Endothelial cell of umbilical vein (primary cell): ENCODE measurements around the gene YARS1. TPM values are rescaled to one million over a fixed set of nuclear protein-coding genes. Genes with fewer than 3 reads are reported as not detected.

Experiments used
- BruUV-seq: library from RNA; stranded (reverse); fragments of 400-500 nt; replicated peaks from 2 replicates; lab custom pipeline; 2021; lab: Mats Ljungman, UMichigan
- CTCF ChIA-PET: fragments of 300-600, 350-600 bp; sonication (Branson Sonifier 250); formaldehyde crosslinking; loops from one replicate; lab custom pipeline; 2021; ENCODE audit warnings: antibody characterized with exemption, inconsistent platforms; lab: Charles Lee
- POLR2A ChIA-PET: fragments of 300-600, 350-600 bp; sonication (Branson Sonifier 250); formaldehyde crosslinking; loops from one replicate; lab custom pipeline; 2021; ENCODE audit warnings: antibody characterized with exemption, inconsistent platforms; lab: Charles Lee
- DNase-seq: peaks from one replicate; pipeline ENCODE4 v3.0.0-alpha.2; 2011; ENCODE audit warnings: low read depth, low spot score
- FAIRE-seq: peaks from 2 replicates; lab custom pipeline; 2011; peaks lifted over from hg19 to GRCh38; lab: Jason Lieb, UNC
- H2AFZ ChIP-seq: 2 replicates; pipeline ENCODE4 v1.6.0; 2012; ENCODE audit warnings: low read depth, low read length, control low read depth, inconsistent platforms
- H3K27ac ChIP-seq: 2 replicates; pipeline ENCODE4 v1.5.1; 2011; ENCODE audit warnings: low read depth, mild to moderate bottlenecking, control low read depth, low read length, moderate library complexity; ENCODE audit not compliant: insufficient read depth
- H3K27me3 ChIP-seq, 2 experiments: 2 replicates each; pipeline versions ENCODE4 v1.6.0 to v1.6.1; 2011; ENCODE audit warnings: low read length in 2 of 2, mixed read lengths in 1 of 2; ENCODE audit not compliant: control insufficient read depth in 2 of 2, insufficient read depth in 2 of 2
- H3K36me3 ChIP-seq, 2 experiments: 2 replicates in 1 of 2; 3 replicates in 1 of 2; pipeline ENCODE4 v1.5.1; 2011; ENCODE audit warnings: low read length in 2 of 2, mild to moderate bottlenecking in 1 of 2, moderate library complexity in 1 of 2; ENCODE audit not compliant: control insufficient read depth in 2 of 2, insufficient read depth in 2 of 2; ENCODE audit errors: extremely low read depth in 1 of 2
- H3K4me1 ChIP-seq: 3 replicates; pipeline ENCODE4 v1.5.1; 2011; ENCODE audit warnings: mild to moderate bottlenecking, low read length; ENCODE audit not compliant: control insufficient read depth, insufficient read depth; ENCODE audit errors: extremely low read depth
- H3K4me2 ChIP-seq: 2 replicates; pipeline ENCODE4 v1.6.1; 2011; ENCODE audit warnings: low read length, control low read depth, mixed read lengths; ENCODE audit not compliant: insufficient read depth
- H3K4me3 ChIP-seq, 3 experiments: fragments of 200-600 bp in 1 of 3; sonication (generic), shearing (Covaris generic) in 1 of 3; replicated peaks in 1 of 3; 2 replicates each; pipeline ENCODE4 v1.5.1; 2011 to 2016; ENCODE audit warnings: control low read depth in 3 of 3, low read length in 3 of 3, mild to moderate bottlenecking in 2 of 3, inconsistent platforms in 1 of 3, low read depth in 1 of 3, moderate library complexity in 1 of 3; ENCODE audit not compliant: insufficient read depth in 1 of 3
- H3K79me2 ChIP-seq: 2 replicates; pipeline ENCODE4 v1.6.0; 2012; ENCODE audit warnings: low read length, inconsistent platforms; ENCODE audit not compliant: control insufficient read depth, insufficient read depth
- H3K9ac ChIP-seq: replicated peaks from 2 replicates; pipeline ENCODE3; 2011; ENCODE audit warnings: low read length, control low read depth; ENCODE audit not compliant: insufficient read depth; ENCODE audit errors: extremely low read depth
- H3K9me1 ChIP-seq: replicated peaks from 3 replicates; pipeline ENCODE4 v1.6.0; 2011; ENCODE audit warnings: mild to moderate bottlenecking, low read length; ENCODE audit not compliant: control insufficient read depth, insufficient read depth; ENCODE audit errors: extremely low read depth
- H3K9me3 ChIP-seq: replicated peaks from 2 replicates; pipeline ENCODE4 v1.5.1; 2012; ENCODE audit warnings: low read length, inconsistent platforms; ENCODE audit not compliant: control insufficient read depth, insufficient read depth
- H4K20me1 ChIP-seq: replicated peaks from 2 replicates; pipeline ENCODE3; 2011; ENCODE audit warnings: mild to moderate bottlenecking, low read length; ENCODE audit not compliant: control insufficient read depth, insufficient read depth; ENCODE audit errors: extremely low read depth
- CTCF ChIP-seq, 2 donors: IDR thresholded peaks; 1 replicate in 1 of 2; 2 replicates in 1 of 2; pipeline ENCODE4 v1.5.1; 2011; ENCODE audit warnings: low read length in 2 of 2, mild to moderate bottlenecking in 2 of 2, moderate library complexity in 2 of 2, control low read depth in 1 of 2, inconsistent platforms in 1 of 2, low read depth in 1 of 2; ENCODE audit not compliant: insufficient read depth in 1 of 2; ENCODE audit errors: extremely low read depth in 1 of 2
- EZH2 ChIP-seq: IDR thresholded peaks from 2 replicates; pipeline ENCODE4 v1.6.1; 2012; ENCODE audit warnings: borderline replicate concordance, low read depth, mild to moderate bottlenecking, moderate library complexity, low read length, inconsistent platforms; ENCODE audit not compliant: severe bottlenecking
- FOS ChIP-seq: IDR thresholded peaks from 2 replicates; pipeline ENCODE4 v1.6.1; 2011; ENCODE audit warnings: mild to moderate bottlenecking, low read length, moderate library complexity, borderline replicate concordance; ENCODE audit not compliant: insufficient read depth
- GATA2 ChIP-seq: IDR thresholded peaks from 2 replicates; pipeline ENCODE4 v1.7.0; 2011; ENCODE audit warnings: low read depth, mild to moderate bottlenecking, moderate library complexity, mixed read lengths, low read length; ENCODE audit not compliant: insufficient read length, insufficient read depth
- JUN ChIP-seq: IDR thresholded peaks from 2 replicates; pipeline ENCODE4 v1.6.1; 2011; ENCODE audit warnings: borderline replicate concordance, low read depth; ENCODE audit not compliant: insufficient read length, insufficient read depth
- MAX ChIP-seq: IDR thresholded peaks from 2 replicates; pipeline ENCODE4 v1.6.1; 2011; ENCODE audit not compliant: insufficient read depth, insufficient read length
- MYC ChIP-seq: IDR thresholded peaks from one replicate; pipeline ENCODE4 v1.6.1; 2011; ENCODE audit warnings: mild to moderate bottlenecking, low read depth, low read length
- POLR2A ChIP-seq: IDR thresholded peaks from 2 replicates; pipeline ENCODE4 v1.6.1; 2012; ENCODE audit warnings: low read depth, mild to moderate bottlenecking, control low read depth, low read length
- POLR2AphosphoS5 ChIP-seq: IDR thresholded peaks from 2 replicates; pipeline ENCODE4 v1.6.1; 2012; ENCODE audit warnings: low read depth, mild to moderate bottlenecking, control low read depth, low read length, moderate library complexity; ENCODE audit not compliant: insufficient read depth
- dilution Hi-C: fragments of 300-500 bp; cut with MboI; formaldehyde crosslinking; loops from one replicate; pipeline ENCODE4 v1.15.0; 2019; ENCODE audit warnings: low sequenced_read_pairs; ENCODE audit not compliant: extremely low pct_ligation_motif_present
- intact Hi-C: fragments of 100-400 bp; cut with micrococcal nuclease; formaldehyde crosslinking; loops from one replicate; pipeline ENCODE4 v1.10.0; 2022
- polyA plus RNA-seq, 4 experiments: library from polyadenylated mRNA; depleted of rRNA in 3 of 4; stranded (reverse) in 3 of 4; unstranded in 1 of 4; fragments of >200 nt; gene quantifications; 2 replicates each; pipeline versions ENCODE4 v1.2.1 to v1.2.3, GENCODE V29; 2011 to 2012; ENCODE audit warnings: missing spikeins in 1 of 4
- total RNA-seq: library from RNA; stranded (reverse); gene quantifications from 2 replicates; pipeline ENCODE4 v1.2.3, GENCODE V29; 2021

The YARS1 gene
- total and polyA plus RNA-seq, 2 donors (not counting 3 experiments of a cell fraction or from before 2014, with no cell fraction given), result 38.2 to 144 TPM

DNA sequence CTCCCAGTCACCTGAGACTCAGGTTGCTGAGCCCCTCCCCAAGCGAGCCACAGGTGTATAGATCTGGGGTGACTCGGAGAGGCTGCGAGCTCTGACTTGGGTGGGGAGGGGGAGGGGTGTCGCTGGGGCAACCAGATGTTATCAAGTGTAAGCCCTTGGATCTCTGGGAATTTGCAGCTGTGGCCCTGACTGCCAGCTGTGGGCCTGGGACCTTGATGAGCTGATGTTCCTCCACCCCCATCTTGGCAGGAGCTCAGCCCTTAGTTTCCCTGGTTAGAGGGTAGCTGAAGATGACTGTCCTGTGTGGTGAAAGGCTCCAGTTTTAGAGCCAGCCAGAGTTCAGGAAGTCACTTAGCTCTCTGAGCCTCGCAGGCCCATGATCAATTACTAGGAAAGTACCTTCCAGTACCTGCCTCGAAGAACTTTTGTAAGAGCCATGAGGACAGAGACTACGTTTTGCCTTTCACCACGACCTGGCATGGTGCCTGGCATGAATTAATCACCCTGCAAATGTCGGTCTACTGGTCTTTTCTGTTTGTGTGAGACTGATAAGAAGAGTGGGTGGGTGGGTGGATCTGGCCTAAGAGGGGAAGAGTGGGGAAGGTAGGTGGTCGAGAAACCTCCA is 55.8 kb downstream of the YARS1 start:
- dilution Hi-C loops, result no loop called here
- Histone ChIP-seq H3K9me1 (no peaks in the 10 kb centered on the region), H3K9me3 (no peaks in the 10 kb centered on the region), H3K4me1 (no peaks in the 10 kb centered on the region), H4K20me1 (no peaks in the 10 kb centered on the region), H3K4me3 (no peak overlapping the region), H3K79me2 (no peaks in the 10 kb centered on the region), H2AFZ (no peak overlapping the region), H3K36me3 (no peaks in the 10 kb centered on the region), H3K4me2 (no peak overlapping the region), H3K27me3 (no peaks in the 10 kb centered on the region), H3K9ac (no peak overlapping the region), H3K27ac (no peak overlapping the region)
- FAIRE-seq, result peak; percentile 83
- ChIA-PET POLR2A (interaction anchor here (0.6 kb wide), 1 partner anchor 241 kb away, joined by 4 read pairs; no protein-coding TSS in a partner anchor), CTCF (interaction anchor here (0.8 to 2.1 kb wide), 8 partner anchors 11 to 55 kb away, joined by 3 to 17 read pairs (median 4); no protein-coding TSS in a partner anchor)
- no peak for TF ChIP-seq EZH2
- no TSS peak for BruUV-seq
- intact Hi-C loops, result no loop called here
- peak; percentile 75 for DNase-seq

DNA sequence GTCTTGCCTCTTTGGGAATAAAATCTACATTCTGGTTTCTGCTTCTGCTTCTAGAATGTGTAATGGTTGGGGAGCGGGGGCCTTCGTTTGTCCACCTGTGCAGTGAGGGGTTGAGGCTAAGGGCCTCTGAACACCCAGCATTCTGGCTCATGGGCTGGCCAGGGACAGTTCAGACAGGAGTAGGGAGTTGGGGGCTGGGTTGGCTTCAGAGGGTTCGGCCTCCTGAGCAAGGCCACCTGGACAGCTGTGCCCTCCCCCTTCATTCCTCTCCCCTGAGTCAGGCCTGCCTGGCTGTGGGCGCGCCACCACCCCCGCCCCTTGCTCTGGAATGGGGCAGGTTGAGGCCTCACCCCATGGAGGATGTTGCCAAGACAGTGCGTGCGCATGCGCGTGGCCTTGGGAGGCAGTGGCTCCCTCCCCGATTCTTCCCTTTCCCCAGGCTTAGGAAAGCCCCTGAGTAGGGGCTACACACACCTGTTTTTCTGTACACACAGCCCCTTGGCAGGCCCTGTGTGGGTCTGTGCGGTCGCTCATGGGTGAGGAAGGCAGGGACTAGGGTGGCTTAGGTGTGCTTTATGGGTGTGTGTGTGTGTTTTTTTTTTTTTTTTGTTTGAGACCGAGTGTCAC is 57.0 kb downstream of the YARS1 start:
- Histone ChIP-seq H4K20me1 (no peaks in the 10 kb centered on the region), H3K9me3 (no peaks in the 10 kb centered on the region), H3K9ac (no peak overlapping the region), H3K27ac (no peak overlapping the region), H3K27me3 (no peaks in the 10 kb centered on the region), H3K9me1 (no peaks in the 10 kb centered on the region), H3K79me2 (no peaks in the 10 kb centered on the region), H3K4me2 (no peak overlapping the region), H3K4me3 (no peak overlapping the region), H2AFZ (no peak overlapping the region), H3K36me3 (no peaks in the 10 kb centered on the region), H3K4me1 (no peaks in the 10 kb centered on the region)
- intact Hi-C loops (no loop called here), dilution Hi-C loops (no loop called here)
- no TSS peak for BruUV-seq
- TF ChIP-seq MAX (no peak), EZH2 (no peak), FOS (no peak), POLR2A (no peak), POLR2AphosphoS5 (no peak), CTCF (IDR thresholded peaks at IDR 0.05; ENCODE audit: extremely low read depth in 1 of 2, insufficient read depth in 1 of 2, low read depth in 1 of 2, low read length in 2 of 2) (no peak), JUN (no peak), MYC (no peak), GATA2 (no peak)
- CTCF ChIA-PET, result interaction anchor here (1.3 to 4.5 kb wide), 4 partner anchors 9 to 48 kb away, joined by 5 to 24 read pairs (median 12); no protein-coding TSS in a partner anchor
- FAIRE-seq, result no peak
- POLR2A ChIA-PET, result no interaction called here
- DNase-seq, result no peak
